ENCODE measurements around the gene ITGB8. TPM values are rescaled to one million over a fixed set of nuclear protein-coding genes. Genes with fewer than 3 reads are reported as not detected.

ITGB8 gene
- total RNA-seq, 1 experiment from 2014 or later: 2.4 TPM

DNA sequence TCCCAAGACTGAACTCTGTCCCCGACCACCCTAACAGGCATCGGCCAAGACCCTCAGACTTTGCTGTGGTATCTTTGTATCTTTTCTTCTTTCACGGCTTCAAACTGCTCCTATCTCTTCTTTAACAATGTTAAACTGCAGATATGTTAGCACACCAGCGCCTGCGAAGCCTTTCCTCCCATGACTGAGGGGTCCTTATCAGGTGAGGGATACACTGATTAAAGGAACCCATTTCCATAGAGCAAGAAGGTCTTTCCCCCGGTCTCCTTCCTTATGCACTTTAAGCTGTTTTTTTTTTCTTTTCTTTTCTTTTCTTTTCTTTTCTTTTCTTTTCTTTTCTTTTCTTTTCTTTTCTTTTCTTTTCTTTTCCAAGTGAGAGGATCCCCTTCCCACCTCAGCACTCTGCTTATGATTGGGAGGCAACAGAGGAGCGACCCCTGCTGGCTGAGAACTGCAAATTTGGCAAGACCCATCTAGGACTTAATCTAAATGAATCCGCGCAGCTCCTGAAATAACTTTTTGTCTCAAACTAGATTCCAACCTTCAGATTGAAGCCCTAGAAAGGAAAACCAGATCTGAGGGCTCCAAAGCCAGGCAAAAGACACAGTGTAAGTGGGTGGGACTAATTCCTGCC is 109.9 kb downstream of the ITGB8 start:
- intact Hi-C loops (cut with micrococcal nuclease): no loop called here
- ChIA-PET RAD21 (ENCODE audit: low non-redundant PET in 1 of 2, low total read pairs in 2 of 2, uncharacterized antibody in 2 of 2, unreplicated experiment in 2 of 2) (interaction anchor here in 1 of 2 experiments (0.8 kb wide), 1 partner anchor 111 kb away, joined by 3 read pairs; no protein-coding TSS in a partner anchor), POLR2A (no interaction called here), CTCF (interaction anchor here (1.0 to 1.8 kb wide), 4 partner anchors 10 to 49 kb away, joined by 3 to 7 read pairs (median 3); no protein-coding TSS in a partner anchor)
- no peaks in the 10 kb centered on the region for H3K36me3 ChIP-seq (ENCODE audit: control insufficient read depth in 1 of 2, insufficient read depth in 2 of 2, low read length in 2 of 2)
- no peak overlapping the region for H2AFZ ChIP-seq (ENCODE audit: low read depth, low read length, poor library complexity, severe bottlenecking)
- no peak overlapping the region for H3K4me2 ChIP-seq (ENCODE audit: low read length)
- H3K4me3 ChIP-seq (replicated peaks in 1 of 2; ENCODE audit: low read depth in 1 of 2, low read length in 2 of 2): no peak overlapping the region
- H3K27ac ChIP-seq (ENCODE audit: low read depth, low read length): no peak overlapping the region
- BruUV-seq (replicated peaks): no TSS peak
- TF ChIP-seq, protein P1, sequence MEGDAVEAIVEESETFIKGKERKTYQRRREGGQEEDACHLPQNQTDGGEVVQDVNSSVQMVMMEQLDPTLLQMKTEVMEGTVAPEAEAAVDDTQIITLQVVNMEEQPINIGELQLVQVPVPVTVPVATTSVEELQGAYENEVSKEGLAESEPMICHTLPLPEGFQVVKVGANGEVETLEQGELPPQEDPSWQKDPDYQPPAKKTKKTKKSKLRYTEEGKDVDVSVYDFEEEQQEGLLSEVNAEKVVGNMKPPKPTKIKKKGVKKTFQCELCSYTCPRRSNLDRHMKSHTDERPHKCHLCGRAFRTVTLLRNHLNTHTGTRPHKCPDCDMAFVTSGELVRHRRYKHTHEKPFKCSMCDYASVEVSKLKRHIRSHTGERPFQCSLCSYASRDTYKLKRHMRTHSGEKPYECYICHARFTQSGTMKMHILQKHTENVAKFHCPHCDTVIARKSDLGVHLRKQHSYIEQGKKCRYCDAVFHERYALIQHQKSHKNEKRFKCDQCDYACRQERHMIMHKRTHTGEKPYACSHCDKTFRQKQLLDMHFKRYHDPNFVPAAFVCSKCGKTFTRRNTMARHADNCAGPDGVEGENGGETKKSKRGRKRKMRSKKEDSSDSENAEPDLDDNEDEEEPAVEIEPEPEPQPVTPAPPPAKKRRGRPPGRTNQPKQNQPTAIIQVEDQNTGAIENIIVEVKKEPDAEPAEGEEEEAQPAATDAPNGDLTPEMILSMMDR (IDR thresholded peaks at IDR 0.05 in 2 of 3, conservative IDR thresholded peaks at IDR 0.05 in 1 of 3; ENCODE audit: borderline replicate concordance in 1 of 3, insufficient read depth in 1 of 3, low read depth in 2 of 3, low read length in 2 of 3): peak; percentile 21 to 84 (median 72); a peak in 5 of 6 replicates
- TF ChIP-seq POLR2AphosphoS5 (IDR thresholded peaks at IDR 0.05; ENCODE audit: low read depth, low read length) (no peak), RAD21 (IDR thresholded peaks at IDR 0.05; ENCODE audit: low read depth) (peak; percentile 50), EZH2 (IDR thresholded peaks at IDR 0.05) (no peak), CBX3 (IDR thresholded peaks at IDR 0.05; ENCODE audit: low read depth) (no peak; the same call in 1 of the 2 replicates)
- H4K20me1 ChIP-seq (ENCODE audit: insufficient read depth): no peaks in the 10 kb centered on the region
- H3K27me3 ChIP-seq (ENCODE audit: insufficient read depth, low read length): no peaks in the 10 kb centered on the region
- ATAC-seq (peak; percentile 74), DNase-seq (ENCODE audit: low read depth, low spot score) (peak; percentile 29)
- H3K79me2 ChIP-seq (ENCODE audit: insufficient read depth, low read length): no peaks in the 10 kb centered on the region
- H3K9ac ChIP-seq (ENCODE audit: low read length): no peak overlapping the region
- H3K9me2 ChIP-seq (ENCODE audit: insufficient read depth): no peaks in the 10 kb centered on the region
- H3K9me3 ChIP-seq (ENCODE audit: control insufficient read depth in 1 of 2, insufficient read depth in 1 of 2, low read depth in 1 of 2, low read length in 2 of 2): no peaks in the 10 kb centered on the region
- no peaks in the 10 kb centered on the region for H3K4me1 ChIP-seq (ENCODE audit: control insufficient read depth in 1 of 2, insufficient read depth in 2 of 2, low read length in 2 of 2)

- Histone ChIP-seq H2AFZ (ENCODE audit: low read depth, low read length, poor library complexity, severe bottlenecking) (no peak overlapping the region), H3K79me2 (ENCODE audit: insufficient read depth, low read length) (no peaks in the 10 kb centered on the region), H3K27me3 (ENCODE audit: insufficient read depth, low read length) (no peaks in the 10 kb centered on the region), H3K4me2 (ENCODE audit: low read length) (no peak overlapping the region), H3K9me3 (ENCODE audit: control insufficient read depth in 1 of 2, insufficient read depth in 1 of 2, low read depth in 1 of 2, low read length in 2 of 2) (no peaks in the 10 kb centered on the region), H4K20me1 (ENCODE audit: insufficient read depth) (no peaks in the 10 kb centered on the region), H3K9me2 (ENCODE audit: insufficient read depth) (no peaks in the 10 kb centered on the region), H3K4me3 (replicated peaks in 1 of 2; ENCODE audit: low read depth in 1 of 2, low read length in 2 of 2) (no peak overlapping the region), H3K36me3 (ENCODE audit: control insufficient read depth in 1 of 2, insufficient read depth in 2 of 2, low read length in 2 of 2) (no peaks in the 10 kb centered on the region), H3K9ac (ENCODE audit: low read length) (no peak overlapping the region), H3K4me1 (ENCODE audit: control insufficient read depth in 1 of 2, insufficient read depth in 2 of 2, low read length in 2 of 2) (no peaks in the 10 kb centered on the region), H3K27ac (ENCODE audit: low read depth, low read length) (no peak overlapping the region)
- ATAC-seq (no peak), DNase-seq (ENCODE audit: low read depth, low spot score) (no peak)
- ChIA-PET POLR2A (no interaction called here), CTCF (interaction anchor here (1.0 to 1.8 kb wide), 3 partner anchors 11 to 39 kb away, joined by 3 to 7 read pairs (median 3); no protein-coding TSS in a partner anchor), RAD21 (ENCODE audit: low non-redundant PET in 1 of 2, low total read pairs in 2 of 2, uncharacterized antibody in 2 of 2, unreplicated experiment in 2 of 2) (no interaction called here)
- intact Hi-C loops (cut with micrococcal nuclease): no loop called here
- TF ChIP-seq CEBPB (IDR thresholded peaks at IDR 0.05; ENCODE audit: low read depth) (no peak), ATF3 (IDR thresholded peaks at IDR 0.05) (no peak), SIN3A (IDR thresholded peaks at IDR 0.05; ENCODE audit: low read depth) (no peak), YY1 (IDR thresholded peaks at IDR 0.05; ENCODE audit: extremely low read depth, insufficient replicate concordance, low read depth, low read length) (no peak), JUND (IDR thresholded peaks at IDR 0.05) (no peak), EGR1 (IDR thresholded peaks at IDR 0.05; ENCODE audit: low read depth) (no peak), SRF (IDR thresholded peaks at IDR 0.05; ENCODE audit: low read depth) (no peak)
- TF ChIP-seq, protein P1 (IDR thresholded peaks at IDR 0.05 in 2 of 3, conservative IDR thresholded peaks at IDR 0.05 in 1 of 3; ENCODE audit: borderline replicate concordance in 1 of 3, insufficient read depth in 1 of 3, low read depth in 2 of 3, low read length in 2 of 3): no peak
- TF ChIP-seq, protein P2, sequence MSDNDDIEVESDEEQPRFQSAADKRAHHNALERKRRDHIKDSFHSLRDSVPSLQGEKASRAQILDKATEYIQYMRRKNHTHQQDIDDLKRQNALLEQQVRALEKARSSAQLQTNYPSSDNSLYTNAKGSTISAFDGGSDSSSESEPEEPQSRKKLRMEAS (IDR thresholded peaks at IDR 0.05): no peak
- BruUV-seq (replicated peaks): no TSS peak
These were observed 110.6 kb downstream of the ITGB8 start for GRCh38 chr7:20441346-20441745.
